WI38 (cell line): Measurements from ENCODE around the gene FAM98A.

Experiments
- H3K4me3 ChIP-seq: 2 replicates; pipeline ENCODE4 v1.5.1; 2011; ENCODE audit warnings: low read depth, mild to moderate bottlenecking, control low read depth, low read length
- TF ChIP-seq, protein P1 (sequence below): IDR thresholded peaks from 2 replicates; pipeline ENCODE4 v1.5.1; 2012; ENCODE audit warnings: low read depth, mild to moderate bottlenecking, control low read depth, low read length

FAM98A gene

DNA sequence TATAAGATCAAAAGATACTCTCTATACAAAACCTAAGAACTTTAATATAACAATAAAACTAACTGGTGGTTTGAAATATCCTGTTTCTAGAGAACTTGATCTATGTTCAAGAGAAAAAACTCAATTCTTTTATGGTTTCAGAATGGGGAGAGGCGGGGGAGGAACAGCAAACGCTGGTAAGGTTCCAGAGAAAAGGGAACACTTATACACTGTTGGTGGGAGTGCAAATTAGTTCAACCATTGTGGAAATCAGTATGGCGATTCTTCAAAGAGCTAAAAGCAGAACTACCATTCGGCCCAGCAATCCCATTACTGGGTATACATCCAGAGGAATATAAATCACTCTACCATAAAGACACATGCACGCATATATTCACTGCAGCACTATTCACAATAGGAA, 17.2 kb downstream of the FAM98A start:
- TF ChIP-seq, protein P1, sequence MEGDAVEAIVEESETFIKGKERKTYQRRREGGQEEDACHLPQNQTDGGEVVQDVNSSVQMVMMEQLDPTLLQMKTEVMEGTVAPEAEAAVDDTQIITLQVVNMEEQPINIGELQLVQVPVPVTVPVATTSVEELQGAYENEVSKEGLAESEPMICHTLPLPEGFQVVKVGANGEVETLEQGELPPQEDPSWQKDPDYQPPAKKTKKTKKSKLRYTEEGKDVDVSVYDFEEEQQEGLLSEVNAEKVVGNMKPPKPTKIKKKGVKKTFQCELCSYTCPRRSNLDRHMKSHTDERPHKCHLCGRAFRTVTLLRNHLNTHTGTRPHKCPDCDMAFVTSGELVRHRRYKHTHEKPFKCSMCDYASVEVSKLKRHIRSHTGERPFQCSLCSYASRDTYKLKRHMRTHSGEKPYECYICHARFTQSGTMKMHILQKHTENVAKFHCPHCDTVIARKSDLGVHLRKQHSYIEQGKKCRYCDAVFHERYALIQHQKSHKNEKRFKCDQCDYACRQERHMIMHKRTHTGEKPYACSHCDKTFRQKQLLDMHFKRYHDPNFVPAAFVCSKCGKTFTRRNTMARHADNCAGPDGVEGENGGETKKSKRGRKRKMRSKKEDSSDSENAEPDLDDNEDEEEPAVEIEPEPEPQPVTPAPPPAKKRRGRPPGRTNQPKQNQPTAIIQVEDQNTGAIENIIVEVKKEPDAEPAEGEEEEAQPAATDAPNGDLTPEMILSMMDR = no peak

DNA sequence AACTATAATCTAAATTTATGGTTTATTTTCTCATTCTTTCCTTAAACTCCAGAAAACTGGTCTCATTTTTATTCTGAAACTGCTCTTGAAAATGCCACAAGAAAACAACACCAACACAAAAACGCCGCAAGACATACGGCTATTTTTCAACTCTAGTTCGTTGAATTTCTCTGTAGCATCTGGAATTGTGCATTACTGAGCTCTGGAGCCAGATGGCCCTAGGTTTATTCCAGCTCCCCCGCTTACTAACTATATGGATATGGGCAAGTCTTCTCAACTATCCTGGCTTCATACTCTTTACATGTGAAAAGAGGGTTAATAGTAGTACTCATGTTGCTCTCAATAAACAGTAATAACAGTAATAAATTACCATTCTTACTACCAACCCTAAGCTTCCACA, 19.9 kb downstream of the FAM98A start:
- TF ChIP-seq, protein P1 = no peak

More for the DNA sequence above, 17.2 kb downstream of the FAM98A start:
- H3K4me3 ChIP-seq = no peak overlapping the region

DNA sequence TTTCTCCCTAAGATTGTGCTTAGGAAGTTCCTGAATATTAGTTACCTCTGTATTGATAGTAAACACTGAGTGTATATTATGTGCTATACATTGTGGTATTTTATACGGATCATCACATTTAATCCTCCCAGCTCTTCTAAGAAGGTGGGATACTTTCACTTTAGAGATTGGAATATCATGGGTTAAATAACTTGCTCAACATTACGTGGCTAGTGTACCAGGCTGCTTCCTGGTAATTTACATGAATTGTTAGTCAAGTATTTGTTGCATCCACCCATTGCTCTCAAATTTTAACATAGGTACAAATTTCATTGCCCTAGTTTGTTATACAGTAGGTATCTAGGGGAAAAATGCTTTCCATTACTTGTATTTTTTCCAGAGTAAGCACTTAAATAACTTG, 21.4 kb downstream of the FAM98A start:
- TF ChIP-seq, protein P1 = no peak
- H3K4me3 ChIP-seq = no peak overlapping the region

More for the DNA sequence above, 19.9 kb downstream of the FAM98A start:
- H3K4me3 ChIP-seq = no peak overlapping the region

DNA sequence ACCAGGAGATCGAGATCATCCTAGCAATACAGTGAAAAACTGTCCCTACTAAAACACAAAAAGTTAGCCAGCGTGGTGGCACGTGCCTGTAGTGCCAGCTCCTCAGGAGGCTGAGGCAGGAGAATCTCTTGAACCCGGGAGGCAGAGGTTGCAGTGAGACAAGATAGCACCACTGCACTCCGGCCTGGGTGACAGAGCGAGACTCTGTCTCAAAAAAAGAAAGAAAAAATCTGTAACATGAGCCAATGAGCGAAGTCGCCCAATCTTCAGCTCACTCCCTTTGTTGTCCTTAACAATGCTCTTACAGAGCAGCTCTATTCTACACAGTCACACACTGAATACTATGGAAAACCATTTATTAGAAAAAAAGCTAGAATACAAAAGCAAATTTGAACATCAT, 22.0 kb downstream of the FAM98A start:
- H3K4me3 ChIP-seq = no peak overlapping the region
- TF ChIP-seq, protein P1 = no peak

DNA sequence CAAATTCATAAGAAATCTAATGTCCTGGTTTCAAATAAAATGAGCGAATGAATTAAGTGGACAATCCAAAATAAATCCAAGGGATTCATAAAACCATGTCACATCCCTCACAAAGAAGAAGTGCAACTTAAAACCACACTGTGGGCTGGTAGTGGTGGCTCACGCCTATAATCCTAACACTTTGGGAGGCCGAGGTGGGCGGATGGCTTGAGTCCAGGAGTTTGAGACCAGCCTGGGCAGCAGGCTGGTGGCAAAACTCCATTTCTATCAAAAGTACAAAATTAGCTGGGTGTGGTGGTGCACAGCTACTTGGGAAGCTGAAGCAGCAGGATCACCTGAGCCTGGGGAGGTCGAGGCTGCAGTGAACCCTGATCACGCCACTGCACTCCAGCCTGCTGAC, 25.4 kb downstream of the FAM98A start:
- TF ChIP-seq, protein P1 = no peak

DNA sequence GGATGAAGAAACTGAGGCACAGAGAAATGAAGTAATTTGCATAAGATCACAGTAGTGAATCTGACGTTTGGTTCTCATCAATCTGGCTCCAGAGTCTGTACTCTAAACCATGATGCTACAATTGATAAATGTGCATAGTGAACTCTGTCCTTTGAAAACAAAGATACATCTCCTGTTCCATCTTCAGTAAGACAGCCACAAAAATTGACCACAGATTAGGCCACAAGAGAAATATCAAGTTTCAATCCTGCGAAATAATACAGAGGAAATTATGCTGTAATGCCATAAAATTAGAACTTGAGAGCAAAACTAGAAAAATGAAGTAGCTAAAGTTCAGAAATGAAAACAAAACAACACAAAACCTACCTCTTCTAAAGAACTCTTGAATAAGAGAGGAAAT, 28.4 kb downstream of the FAM98A start:
- TF ChIP-seq, protein P1 = no peak
- H3K4me3 ChIP-seq = no peak overlapping the region

More for the DNA sequence above, 25.4 kb downstream of the FAM98A start:
- H3K4me3 ChIP-seq = no peak overlapping the region

DNA sequence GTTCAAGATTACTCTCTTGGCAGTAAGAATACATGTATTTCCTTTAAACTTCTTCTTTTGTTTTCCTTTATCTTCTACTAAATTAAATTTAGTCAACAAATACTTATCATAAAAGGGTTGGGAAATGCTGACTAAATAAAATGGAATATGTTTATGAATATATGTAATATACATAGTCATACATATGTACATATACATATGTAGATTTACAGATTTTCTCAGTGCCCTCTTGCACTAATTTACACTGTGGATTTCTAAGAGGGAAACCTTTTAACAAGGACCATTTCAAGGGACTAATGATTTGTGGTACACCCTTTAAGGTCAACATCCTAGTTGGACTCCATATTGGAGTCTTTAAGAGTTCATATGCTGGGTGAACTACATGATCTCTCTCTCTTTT, 37.2 kb downstream of the FAM98A start:
- TF ChIP-seq, protein P1 = no peak
- no peak overlapping the region for H3K4me3 ChIP-seq
